GM12878 (cell line): Measurements from ENCODE around the gene DNAJB11. TPM values are rescaled to one million over a fixed set of nuclear protein-coding genes. Genes with fewer than 3 reads are reported as not detected.

Source experiments
- ATAC-seq: fragments of 200-7000 bp; cut with Tn5 transposase; 3 replicates; pipeline ENCODE4 v1.9.1; 2020; ENCODE audit warnings: mild to moderate bottlenecking, moderate library complexity
- BruUV-seq: library from RNA; stranded (reverse); fragments of 400-500 nt; replicated peaks from 2 replicates; lab custom pipeline; 2021; lab: Mats Ljungman, UMichigan
- CTCF ChIA-PET: fragments of 300-600 bp; sonication (Branson Sonifier 250); formaldehyde crosslinking; extraction: SDS; loops from one replicate; lab custom pipeline; 2021; ENCODE audit warnings: inconsistent platforms; lab: Yijun Ruan, JAX
- POLR2A ChIA-PET: fragments of 350-600 bp; formaldehyde crosslinking; extraction: SDS; loops from one replicate; lab custom pipeline; 2021; ENCODE audit warnings: inconsistent platforms; lab: Charles Lee
- RAD21 ChIA-PET: fragments of 300-600 bp; sonication (Branson Sonifier 250); formaldehyde crosslinking; loops from one replicate; lab custom pipeline; 2023; ENCODE audit warnings: antibody characterized with exemption; ENCODE audit not compliant: unreplicated experiment; lab: Charles Lee
- SMC1A ChIA-PET: fragments of 300-600 bp; sonication (Branson Sonifier 250); formaldehyde crosslinking; loops from one replicate; lab custom pipeline; 2023; ENCODE audit not compliant: unreplicated experiment, uncharacterized antibody; lab: Charles Lee
- DNase-seq: peaks from one replicate; pipeline ENCODE4 v3.0.0-alpha.2; 2011; ENCODE audit warnings: low read depth, low spot score
- FAIRE-seq: peaks from 3 replicates; lab custom pipeline; 2011; peaks lifted over from hg19 to GRCh38; lab: Jason Lieb, UNC
- H2AFZ ChIP-seq: 2 replicates; pipeline ENCODE4 v1.6.0; 2011; ENCODE audit warnings: low read depth, low read length, control low read depth; ENCODE audit not compliant: control insufficient read depth
- H3K27ac ChIP-seq: 2 replicates; pipeline ENCODE4 v1.5.1; 2011; ENCODE audit warnings: control low read depth; ENCODE audit not compliant: control insufficient read depth, insufficient read depth
- H3K27me3 ChIP-seq, 2 experiments: replicated peaks in 1 of 2; 2 replicates each; pipeline versions ENCODE4 v1.6.0 to v1.6.1; 2011; ENCODE audit warnings: low read length in 1 of 2; ENCODE audit not compliant: control insufficient read depth in 2 of 2, insufficient read depth in 2 of 2
- H3K36me3 ChIP-seq, 2 experiments: 2 replicates each; pipeline ENCODE4 v1.5.1; 2011; ENCODE audit warnings: low read length in 1 of 2; ENCODE audit not compliant: control insufficient read depth in 2 of 2, insufficient read depth in 2 of 2
- H3K4me1 ChIP-seq: 2 replicates; pipeline ENCODE4 v1.6.1; 2011; ENCODE audit warnings: mild to moderate bottlenecking, low read length, moderate library complexity, mixed read lengths; ENCODE audit not compliant: control insufficient read depth, insufficient read depth
- H3K4me2 ChIP-seq: 2 replicates; pipeline ENCODE4 v1.6.0; 2011; ENCODE audit warnings: control low read depth; ENCODE audit not compliant: control insufficient read depth, insufficient read depth
- H3K4me3 ChIP-seq: fragments of 200-600 bp; sonication (generic); 2 replicates; pipeline ENCODE4 v1.5.1; 2016
- H3K79me2 ChIP-seq: 2 replicates; pipeline ENCODE4 v1.6.0; 2011; ENCODE audit warnings: low read length; ENCODE audit not compliant: control insufficient read depth, insufficient read depth
- H3K9ac ChIP-seq: 2 replicates; pipeline ENCODE4 v1.8.0; 2011; ENCODE audit warnings: low read length, control low read depth, mixed read lengths; ENCODE audit not compliant: control insufficient read depth, insufficient read depth
- H3K9me3 ChIP-seq: replicated peaks from 3 replicates; pipeline ENCODE4 v1.5.1; 2011; ENCODE audit warnings: mild to moderate bottlenecking, low read length; ENCODE audit not compliant: control insufficient read depth, insufficient read depth
- H4K20me1 ChIP-seq: 2 replicates; pipeline ENCODE4 v1.6.0; 2011; ENCODE audit not compliant: control insufficient read depth, insufficient read depth
- ASH2L ChIP-seq: fragments of 300-600, 200-600 bp; sonication (generic); IDR thresholded peaks from 2 replicates; pipeline ENCODE4 v1.6.1; 2017; ENCODE audit warnings: low read depth, mild to moderate bottlenecking, borderline replicate concordance
- BCLAF1 ChIP-seq: fragments of 450-650 bp; IDR thresholded peaks from 2 replicates; pipeline ENCODE4 v1.6.1; 2017; ENCODE audit warnings: antibody characterized with exemption, mild to moderate bottlenecking, moderate library complexity
- BMI1 ChIP-seq: fragments of 450-650 bp; IDR thresholded peaks from 2 replicates; pipeline ENCODE4 v1.6.1; 2016; ENCODE audit warnings: mild to moderate bottlenecking, moderate library complexity, borderline replicate concordance
- IRF4 ChIP-seq: IDR thresholded peaks from 2 replicates; pipeline ENCODE4 v1.6.1; 2011; ENCODE audit warnings: low read depth, low read length
- SMARCA5 ChIP-seq: fragments of 450-650 bp; IDR thresholded peaks from 2 replicates; pipeline ENCODE4 v1.6.1; 2017; ENCODE audit warnings: mild to moderate bottlenecking
- ZNF207 ChIP-seq: fragments of 450-650 bp; IDR thresholded peaks from 2 replicates; pipeline ENCODE4 v1.6.1; 2014; ENCODE audit warnings: antibody characterized with exemption, mild to moderate bottlenecking, borderline replicate concordance
- in situ Hi-C: fragments of 300-500 bp; cut with MboI; formaldehyde crosslinking; loops from 9 replicates; pipeline ENCODE4 v1.14.3; 2018; ENCODE audit warnings: mixed read lengths
- intact Hi-C: fragments of 100-400 bp; cut with micrococcal nuclease; formaldehyde crosslinking; loops from one replicate; pipeline ENCODE4 v1.14.2; 2022; ENCODE audit not compliant: unreplicated experiment
- polyA plus RNA-seq, 11 experiments: library from polyadenylated mRNA; depleted of rRNA in 4 of 11; unstranded in 6 of 11; stranded (reverse) in 5 of 11; fragments of >200 nt; fragmentation: Nextera tagmentation in 4 of 11; fragmentation: Illumina TruSeq in 1 of 11; extraction: Ambion mirVana in 4 of 11; extraction: Trizol in 1 of 11; gene quantifications; 1 replicate in 1 of 11; 2 replicates in 10 of 11; pipeline versions ENCODE4 v1.2.1 to v1.2.3, GENCODE V29; 2011 to 2016; ENCODE audit warnings: inconsistent platforms in 2 of 11, missing spikeins in 2 of 11, low read depth in 1 of 11
- total RNA-seq, 4 experiments: library from RNA; depleted of rRNA in 3 of 4; stranded (reverse); fragments of >200 nt in 3 of 4; fragmentation: Illumina TruSeq in 1 of 4; extraction: Trizol in 1 of 4; gene quantifications; 2 replicates each; pipeline versions ENCODE4 v1.2.1 to v1.2.3, GENCODE V29; 2013 to 2021

The DNAJB11 gene
- total and polyA plus RNA-seq, 10 of the 15 experiments (the other 5 are each of a cell fraction or from before 2014, with no cell fraction given): 16.2 to 135 (median 57.8) TPM

- CTCF ChIA-PET: interaction anchor here (0.6 to 2.9 kb wide), 5 partner anchors 10 to 1810 kb away, joined by 3 to 11 read pairs (median 3); no protein-coding TSS in a partner anchor
- H3K9ac ChIP-seq: no peak overlapping the region
- H3K36me3 ChIP-seq: peaks cover 4 to 20% of the 10 kb centered on the region in 2 experiments
- intact Hi-C loops: no loop called here
- H3K4me3 ChIP-seq: no peak overlapping the region
- DNase-seq (no peak), FAIRE-seq (no peak), ATAC-seq (no peak)
- H3K79me2 ChIP-seq: no peaks in the 10 kb centered on the region
- in situ Hi-C loops: no loop called here
- SMC1A ChIA-PET: interaction anchor here (0.6 to 1.0 kb wide), 3 partner anchors 47 to 66 kb away, joined by 3 to 4 read pairs (median 3); no protein-coding TSS in a partner anchor
- H3K27me3 ChIP-seq: no peaks in the 10 kb centered on the region
- RAD21 ChIA-PET: no interaction called here
- POLR2A ChIA-PET: interaction anchor here (0.6 to 1.6 kb wide), 3 partner anchors 16 to 234 kb away, joined by 3 to 5 read pairs (median 4); partner anchors contain the start of gene DNAJB11
- H3K4me1 ChIP-seq: no peaks in the 10 kb centered on the region
- no peak overlapping the region for H3K4me2 ChIP-seq
- BruUV-seq: no TSS peak
- H3K27ac ChIP-seq: no peak overlapping the region
- H2AFZ ChIP-seq: no peak overlapping the region
- no peaks in the 10 kb centered on the region for H3K9me3 ChIP-seq
- no peaks in the 10 kb centered on the region for H4K20me1 ChIP-seq
- no peak for TF ChIP-seq BMI1
- TF ChIP-seq SMARCA5: no peak
- no peak for TF ChIP-seq BCLAF1
- no peak for TF ChIP-seq IRF4
- TF ChIP-seq ZNF207: no peak
- TF ChIP-seq ASH2L: no peak
These were observed 16.7 kb downstream of the DNAJB11 start for GRCh38 chr3:186587183-186587582.
